NCI-H1105 (cell line): ENCODE results near the gene TRNAU1AP.

Experiments used
- DNase-seq: peaks from one replicate; lab custom pipeline; 2025; lab: John Stamatoyannopoulos, UW

Gene TRNAU1AP

DNA sequence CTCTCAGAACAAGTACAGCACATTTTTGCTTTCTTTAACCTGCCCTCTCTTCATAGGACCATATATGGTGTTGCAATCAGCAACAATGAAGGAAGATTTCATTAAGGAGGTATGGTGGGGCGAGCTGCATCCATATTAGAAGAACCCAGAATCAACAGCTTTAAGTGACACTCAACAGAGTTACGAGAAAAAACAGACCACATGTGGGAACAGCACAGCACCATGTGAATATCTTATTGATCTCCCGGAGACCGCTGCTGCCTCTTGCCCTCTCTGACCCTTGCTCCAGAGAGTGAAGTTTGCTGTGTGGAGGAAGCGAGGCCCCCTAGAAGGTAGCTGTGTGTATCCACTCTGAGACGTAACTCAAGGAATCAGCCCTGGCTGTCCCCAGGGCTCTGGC lies 52.1 kb downstream of the TRNAU1AP start:
- DNase-seq = no peak

DNA sequence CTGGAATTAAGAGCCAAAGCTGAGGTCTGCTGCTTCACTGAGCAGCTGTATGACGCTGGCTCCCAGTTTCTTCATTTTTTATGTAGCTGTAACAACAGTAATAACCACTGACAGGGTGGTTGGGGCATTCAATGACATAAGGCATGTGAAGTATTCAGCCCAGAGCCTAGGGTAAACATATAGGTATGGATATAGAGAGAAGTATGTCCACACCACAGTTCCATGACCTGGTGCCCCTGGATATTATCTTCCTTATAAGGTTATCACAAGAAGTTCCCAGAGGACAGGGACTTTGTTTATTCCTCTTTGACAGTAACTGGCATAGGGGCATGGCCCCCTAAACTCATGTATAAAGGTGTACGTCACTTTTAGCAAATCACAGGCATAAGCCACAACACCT lies 53.9 kb downstream of the TRNAU1AP start:
- DNase-seq = no peak

DNA sequence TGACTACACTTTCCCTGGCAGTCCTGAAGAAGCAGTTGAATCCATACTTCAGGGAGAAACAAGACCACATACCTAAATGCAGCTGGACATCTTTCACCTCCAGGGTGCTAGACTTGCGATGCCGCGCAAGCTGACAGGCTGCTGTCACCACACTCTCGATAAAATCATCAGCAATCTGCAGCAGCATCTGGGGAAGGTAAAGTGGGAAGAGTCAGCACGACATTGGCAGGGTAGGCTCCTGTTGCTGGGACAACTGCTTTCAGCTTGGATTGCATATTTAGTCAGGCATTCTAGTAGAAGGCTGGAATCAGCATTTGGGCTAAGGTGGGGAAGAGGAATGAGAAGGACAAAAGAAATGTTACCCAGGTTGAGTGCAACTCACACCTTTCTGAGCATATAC lies 60.3 kb downstream of the TRNAU1AP start:
- DNase-seq = no peak
